Measurements from ENCODE around the gene C11orf87.

C11orf87 gene

DNA sequence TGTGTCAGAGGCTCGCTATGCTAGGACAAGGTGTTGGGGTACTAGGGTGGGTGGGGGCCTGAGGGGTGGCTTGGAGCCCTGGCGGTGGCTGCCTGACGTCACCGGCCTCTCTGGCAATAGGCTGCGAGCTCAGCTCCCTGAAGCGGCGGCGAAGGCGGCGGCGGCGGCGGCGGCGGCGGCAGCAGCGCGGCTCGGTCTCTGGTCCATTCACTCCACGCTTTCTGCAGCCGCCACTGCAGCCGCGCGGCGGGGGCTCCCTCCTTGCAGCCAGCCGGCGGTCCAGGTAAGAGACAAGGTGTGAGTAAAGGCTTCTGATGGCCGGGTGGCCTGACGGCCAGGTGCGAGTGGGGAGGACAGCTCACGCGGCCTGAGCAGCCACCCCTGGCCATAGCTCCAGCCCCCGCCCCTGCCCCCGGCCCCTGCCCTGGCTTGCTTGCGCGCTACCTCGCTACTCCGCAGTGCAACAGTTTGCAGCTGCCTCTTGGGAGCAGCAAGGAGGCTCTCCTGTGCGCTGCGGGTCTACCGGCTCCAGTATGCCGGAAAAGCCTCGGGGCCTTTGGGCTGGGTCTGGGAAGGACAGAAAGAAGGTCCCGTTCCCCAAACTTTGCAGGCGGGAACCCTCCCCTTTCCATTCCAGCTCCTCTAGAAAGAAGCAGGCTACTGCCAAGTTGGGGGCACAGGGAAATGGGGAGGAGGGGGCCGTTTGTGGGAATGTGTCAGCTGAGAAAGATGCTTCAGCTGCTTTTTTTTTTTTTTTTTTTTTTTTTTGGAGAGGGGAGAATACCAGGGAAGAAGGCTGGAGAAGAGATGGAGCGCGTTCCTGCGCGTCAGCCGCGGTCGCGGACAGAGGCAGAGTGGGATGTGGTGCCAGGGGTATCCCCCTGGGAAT is at the start of gene C11orf87:
TSS of gene C11orf87 (plus strand) at position 210 of the 889 bp plus-strand sequence. CDS start 1,444 bp downstream, outside the sequence.
- DNase-seq: no peak

GRCh38 chr11:109374032-109374431 is 48.0 kb upstream of the C11orf87 start:
- no peak for DNase-seq

GRCh38 chr11:109374441-109374840 is 47.5 kb upstream of the C11orf87 start:
- DNase-seq: no peak

GRCh38 chr11:109377039-109377742 is 44.8 kb upstream of the C11orf87 start:
- no peak for DNase-seq

GRCh38 chr11:109378034-109378433 is 44.0 kb upstream of the C11orf87 start:
- no peak for DNase-seq

DNA sequence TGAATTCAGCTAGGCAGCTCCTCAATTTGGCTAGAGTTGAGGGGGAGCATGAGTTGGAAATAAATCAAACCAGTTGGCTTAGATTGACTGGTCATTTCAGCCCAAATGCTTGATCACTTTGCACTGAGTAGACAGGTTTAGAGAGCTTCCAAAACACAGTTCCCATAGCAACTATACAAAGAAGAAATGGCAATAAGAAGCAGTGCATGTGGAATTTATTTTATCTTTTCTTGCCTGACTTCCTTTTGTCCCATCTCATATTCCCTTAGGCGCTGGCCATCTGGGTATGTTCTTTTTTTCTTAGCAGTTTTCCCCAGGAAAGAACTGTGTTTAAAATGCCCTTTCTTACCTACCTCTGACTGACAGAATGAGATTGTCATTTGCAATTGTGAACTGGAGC is 38.7 kb upstream of the C11orf87 start:
- no peak for DNase-seq

DNA sequence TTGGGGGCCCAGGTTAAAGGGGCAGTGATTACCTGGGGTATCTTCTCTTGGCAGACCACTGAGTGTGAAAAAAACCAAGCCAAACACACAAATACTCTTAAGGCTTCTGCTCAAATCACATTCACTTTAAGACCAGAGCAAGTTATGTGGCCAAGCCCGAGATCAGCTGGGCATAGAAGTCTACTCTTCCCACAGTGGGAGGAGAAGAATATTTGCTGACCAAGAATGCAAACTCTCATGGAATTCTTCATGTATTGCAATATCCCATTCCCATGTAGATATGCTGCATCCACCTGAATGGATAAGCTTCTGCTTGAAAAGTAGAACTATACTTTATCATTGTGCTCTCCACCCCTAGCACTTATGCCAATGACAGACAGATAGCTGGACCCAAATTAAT is 37.1 kb upstream of the C11orf87 start:
- DNase-seq: no peak

DNA sequence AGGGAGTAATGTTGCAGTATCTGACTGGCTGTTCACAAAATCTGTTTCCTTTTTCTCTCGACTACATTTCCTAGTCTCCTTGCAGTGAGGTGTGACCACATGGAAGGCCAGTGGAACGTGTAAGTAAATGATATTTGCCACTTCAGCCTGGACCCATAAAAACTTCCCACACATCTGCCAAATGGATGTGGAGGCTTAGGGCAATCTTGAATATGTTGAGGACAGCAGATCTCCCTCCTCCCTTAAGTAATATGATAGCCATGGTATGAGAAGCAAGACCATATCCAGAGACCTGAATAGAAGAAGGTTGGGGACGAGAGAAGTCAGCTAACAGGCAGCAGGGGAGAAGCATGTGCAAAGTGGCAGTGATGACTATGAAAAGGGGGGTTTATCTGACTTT is 33.0 kb upstream of the C11orf87 start:
- DNase-seq: peak; percentile 47

GRCh38 chr11:109390752-109391151 is 31.2 kb upstream of the C11orf87 start:
- no peak for DNase-seq

GRCh38 chr11:109401545-109401944 is 20.4 kb upstream of the C11orf87 start:
- DNase-seq: no peak

DNA sequence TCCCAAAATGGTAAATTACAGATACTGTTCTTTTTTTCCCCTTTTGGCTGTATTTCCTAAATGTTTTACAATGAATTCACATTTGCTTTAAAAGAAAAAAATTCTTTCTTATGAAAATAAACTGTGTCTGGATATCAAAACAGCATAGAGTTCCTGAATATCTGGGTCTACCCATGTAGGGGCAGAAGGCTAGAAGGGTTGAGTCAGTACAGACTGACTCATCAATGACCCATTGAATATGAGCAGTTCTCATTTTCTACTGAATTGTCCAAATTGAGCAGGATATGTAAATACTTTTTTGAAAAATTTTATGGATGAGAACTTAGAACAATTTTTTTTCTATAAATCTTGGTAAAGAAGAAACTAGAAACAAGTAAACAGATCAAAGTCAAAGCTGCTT is 16.3 kb upstream of the C11orf87 start:
- DNase-seq: no peak

GRCh38 chr11:109416601-109417000 is 5.4 kb upstream of the C11orf87 start:
- DNase-seq: no peak

- peak; percentile 68 for DNase-seq
Measured at GRCh38 chr11:109422870-109423465, 978 bp downstream of the C11orf87 start.

DNA sequence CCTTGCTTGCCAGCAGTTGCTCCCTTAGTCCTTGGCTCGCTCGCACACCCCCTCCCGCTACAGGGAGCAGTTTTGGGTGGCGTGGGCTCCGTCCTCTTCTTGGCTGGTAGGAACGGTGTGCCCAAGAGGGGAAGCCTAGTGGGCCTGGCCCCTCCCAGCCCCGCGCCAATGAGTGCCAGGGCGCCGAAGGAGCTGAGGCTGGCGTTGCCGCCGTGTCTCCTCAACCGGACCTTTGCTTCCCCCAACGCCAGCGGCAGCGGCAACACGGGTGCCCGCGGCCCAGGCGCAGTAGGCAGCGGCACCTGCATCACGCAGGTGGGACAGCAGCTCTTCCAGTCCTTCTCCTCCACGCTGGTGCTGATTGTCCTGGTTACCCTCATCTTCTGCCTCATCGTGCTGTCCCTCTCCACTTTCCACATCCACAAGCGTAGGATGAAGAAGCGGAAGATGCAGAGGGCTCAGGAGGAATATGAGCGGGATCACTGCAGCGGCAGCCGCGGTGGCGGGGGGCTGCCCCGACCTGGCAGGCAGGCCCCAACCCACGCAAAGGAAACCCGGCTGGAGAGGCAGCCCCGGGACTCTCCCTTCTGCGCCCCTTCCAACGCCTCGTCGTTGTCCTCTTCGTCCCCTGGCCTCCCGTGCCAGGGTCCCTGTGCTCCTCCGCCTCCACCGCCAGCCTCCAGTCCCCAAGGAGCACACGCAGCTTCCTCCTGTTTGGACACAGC is 1.6 kb downstream of the C11orf87 start:
- DNase-seq: peak; percentile 68

DNA sequence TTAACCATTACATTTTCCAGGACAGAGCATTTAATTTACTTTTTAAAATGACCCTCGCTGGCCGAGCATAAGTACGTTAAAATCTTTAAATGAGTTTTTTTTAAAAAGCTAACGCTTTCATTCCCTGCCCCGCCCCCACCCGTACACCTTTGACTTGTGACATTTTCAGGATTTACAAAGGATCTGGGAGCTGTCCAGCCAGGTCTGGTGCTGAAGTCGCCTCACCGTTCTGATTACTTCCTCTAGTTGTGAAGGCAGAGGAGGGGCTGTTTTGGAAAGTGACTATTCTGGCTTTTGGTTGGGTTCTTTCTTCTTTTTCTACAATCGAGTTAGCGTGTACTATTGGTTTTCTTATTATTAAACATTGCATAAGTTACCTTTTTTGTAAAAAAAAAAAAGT is 2.9 kb downstream of the C11orf87 start:
- DNase-seq: no peak

- no peak for DNase-seq
Measured at GRCh38 chr11:109425554-109425953, 3.6 kb downstream of the C11orf87 start.

- DNase-seq: no peak
Measured at GRCh38 chr11:109426442-109427240, 4.7 kb downstream of the C11orf87 start.

- no peak for DNase-seq
Measured at GRCh38 chr11:109432105-109432504, 10.1 kb downstream of the C11orf87 start.

DNA sequence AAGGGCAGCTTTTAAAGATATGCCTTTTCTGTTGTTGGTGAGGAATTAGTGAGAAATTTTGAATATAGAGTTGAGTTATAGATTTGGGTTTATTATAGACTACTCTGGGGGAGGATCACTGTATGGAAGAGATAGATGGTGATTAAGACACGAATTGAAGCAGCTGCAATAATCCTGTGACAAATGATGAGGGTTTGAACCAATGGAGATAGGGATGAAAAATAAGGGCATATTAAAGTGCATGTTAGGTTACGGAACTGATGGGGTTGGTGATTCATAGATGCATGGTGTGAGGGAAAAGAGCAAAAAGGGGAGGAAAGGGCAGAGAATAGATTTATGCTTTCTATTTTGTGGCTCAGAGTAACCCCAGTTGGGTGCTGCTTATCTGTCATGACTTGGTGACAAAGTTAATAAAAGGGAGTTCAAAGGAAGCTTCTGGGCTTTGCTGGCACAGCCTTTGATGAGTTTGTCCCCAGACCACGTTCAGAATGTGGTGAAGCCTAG is 11.8 kb downstream of the C11orf87 start:
- DNase-seq: no peak

- DNase-seq: no peak
Measured at GRCh38 chr11:109435121-109435742, 13.2 kb downstream of the C11orf87 start.

DNA sequence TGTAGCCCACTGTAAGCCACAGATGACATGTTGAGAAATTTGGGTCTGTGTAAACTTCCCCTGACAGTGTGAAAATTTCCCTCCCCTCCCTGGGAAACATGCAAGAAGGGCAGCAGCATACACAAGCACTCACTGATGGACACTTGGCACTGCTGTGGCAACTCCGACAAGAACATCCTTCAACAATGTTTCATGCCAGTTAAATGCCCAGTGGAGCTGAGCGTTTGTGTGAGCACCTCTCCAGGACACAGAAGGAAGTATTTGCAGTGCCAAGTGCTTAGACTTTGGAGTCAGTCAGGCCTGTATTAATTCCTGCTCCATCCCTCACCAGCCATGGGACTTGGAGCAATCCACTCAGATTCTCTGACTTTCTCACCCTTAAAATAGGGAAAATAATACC is 17.7 kb downstream of the C11orf87 start:
- DNase-seq: peak; percentile 14

Data from DMS79 treated with DMSO at 0.1 percent for 48 hours (cell line).